ENCODE measurements around the gene TGFB2. TPM values are rescaled to one million over a fixed set of nuclear protein-coding genes. Genes with fewer than 3 reads are reported as not detected.

Gene TGFB2
- polyA plus RNA-seq, 1 experiment, result 14.8 TPM

GRCh38 chr1:218304281-218305039 lies 40.7 kb upstream of the TGFB2 start:
- Histone ChIP-seq H3K9me3 (ENCODE audit: control insufficient read depth, insufficient read depth, low read length) (no peaks in the 10 kb centered on the region), H3K4me3 (ENCODE audit: low read depth, low read length) (no peak overlapping the region), H3K27ac (ENCODE audit: low read depth, low read length) (no peak overlapping the region), H3K27me3 (ENCODE audit: control insufficient read depth, insufficient read depth, low read length) (no peaks in the 10 kb centered on the region)
- no peak for DNase-seq (ENCODE audit: low read depth, low spot score)
- POLR2A ChIA-PET, result no interaction called here
- no peak for TF ChIP-seq CTCF (IDR thresholded peaks at IDR 0.05; ENCODE audit: low read depth, low read length)
- CTCF ChIA-PET, result interaction anchor here (1.1 to 3.3 kb wide), 4 partner anchors 9 to 1263 kb away, joined by 3 to 10 read pairs (median 8); no protein-coding TSS in a partner anchor

GRCh38 chr1:218305472-218306064 lies 39.6 kb upstream of the TGFB2 start:
- no peak for DNase-seq (ENCODE audit: low read depth, low spot score)
- TF ChIP-seq CTCF (IDR thresholded peaks at IDR 0.05; ENCODE audit: low read depth, low read length), result no peak
- Histone ChIP-seq H3K27ac (ENCODE audit: low read depth, low read length) (no peak overlapping the region), H3K4me3 (ENCODE audit: low read depth, low read length) (no peak overlapping the region), H3K27me3 (ENCODE audit: control insufficient read depth, insufficient read depth, low read length) (no peaks in the 10 kb centered on the region), H3K9me3 (ENCODE audit: control insufficient read depth, insufficient read depth, low read length) (no peaks in the 10 kb centered on the region)
- CTCF ChIA-PET, result interaction anchor here (3.3 kb wide), 1 partner anchor 9 kb away, joined by 10 read pairs; no protein-coding TSS in a partner anchor
- POLR2A ChIA-PET, result interaction anchor here (0.6 kb wide), 1 partner anchor 12 kb away, joined by 3 read pairs; no protein-coding TSS in a partner anchor

- POLR2A ChIA-PET, result no interaction called here
- Histone ChIP-seq H3K9me3 (ENCODE audit: control insufficient read depth, insufficient read depth, low read length) (no peaks in the 10 kb centered on the region), H3K27ac (ENCODE audit: low read depth, low read length) (no peak overlapping the region), H3K4me3 (ENCODE audit: low read depth, low read length) (no peak overlapping the region), H3K27me3 (ENCODE audit: control insufficient read depth, insufficient read depth, low read length) (no peaks in the 10 kb centered on the region)
- CTCF ChIA-PET, result interaction anchor here (2.3 kb wide), 1 partner anchor 14 kb away, joined by 13 read pairs; no protein-coding TSS in a partner anchor
- DNase-seq (ENCODE audit: low read depth, low spot score), result no peak
- no peak for TF ChIP-seq CTCF (IDR thresholded peaks at IDR 0.05; ENCODE audit: low read depth, low read length)
Observed at GRCh38 chr1:218312509-218312908, 32.6 kb upstream of the TGFB2 start.

- no peak for DNase-seq (ENCODE audit: low read depth, low spot score)
- H3K27ac ChIP-seq (ENCODE audit: low read depth, low read length), result no peak overlapping the region
- H3K9me3 ChIP-seq (ENCODE audit: control insufficient read depth, insufficient read depth, low read length), result no peaks in the 10 kb centered on the region
- TF ChIP-seq CTCF (IDR thresholded peaks at IDR 0.05; ENCODE audit: low read depth, low read length), result no peak
- no peak overlapping the region for H3K4me3 ChIP-seq (ENCODE audit: low read depth, low read length)
- ChIA-PET CTCF (interaction anchor here (0.8 to 2.5 kb wide), 4 partner anchors 10 to 24 kb away, joined by 3 to 13 read pairs (median 9); no protein-coding TSS in a partner anchor), POLR2A (no interaction called here)
- H3K27me3 ChIP-seq (ENCODE audit: control insufficient read depth, insufficient read depth, low read length), result no peaks in the 10 kb centered on the region
Observed at GRCh38 chr1:218314316-218314715, 30.8 kb upstream of the TGFB2 start.

GRCh38 chr1:218315638-218316037 lies 29.5 kb upstream of the TGFB2 start:
- POLR2A ChIA-PET, result interaction anchor here (1.2 kb wide), 1 partner anchor 13 kb away, joined by 3 read pairs; no protein-coding TSS in a partner anchor

More at GRCh38 chr1:218315638-218316037, 29.5 kb upstream of the TGFB2 start:
- Histone ChIP-seq H3K27ac (ENCODE audit: low read depth, low read length) (no peak overlapping the region), H3K9me3 (ENCODE audit: control insufficient read depth, insufficient read depth, low read length) (no peaks in the 10 kb centered on the region), H3K27me3 (ENCODE audit: control insufficient read depth, insufficient read depth, low read length) (no peaks in the 10 kb centered on the region), H3K4me3 (ENCODE audit: low read depth, low read length) (no peak overlapping the region)
- no peak for DNase-seq (ENCODE audit: low read depth, low spot score)
- no peak for TF ChIP-seq CTCF (IDR thresholded peaks at IDR 0.05; ENCODE audit: low read depth, low read length)
- CTCF ChIA-PET, result interaction anchor here (0.9 to 2.5 kb wide), 5 partner anchors 12 to 1252 kb away, joined by 3 to 10 read pairs (median 4); no protein-coding TSS in a partner anchor

Measured in AG04450 (cell line).